ENCODE measurements around the gene ATRN.
"Not testable (repeated sequence)": the region's sequence is repeated elsewhere in the genome, so short reads cannot be mapped to it uniquely, and the experiment has no call there.

The ATRN gene

GRCh38 chr20:3521852-3522740 is 51.3 kb downstream of the ATRN start:
- DNase-seq = no peak

- not testable (repeated sequence) for DNase-seq
Measured at GRCh38 chr20:3524696-3525095, 53.9 kb downstream of the ATRN start.

GRCh38 chr20:3532089-3532615 is 61.3 kb downstream of the ATRN start:
- DNase-seq = no peak

GRCh38 chr20:3537733-3538132 is 66.9 kb downstream of the ATRN start:
- DNase-seq = not testable (repeated sequence)

- no peak for DNase-seq
Measured at GRCh38 chr20:3539311-3540107, 68.7 kb downstream of the ATRN start.

GRCh38 chr20:3541887-3542721 is 71.3 kb downstream of the ATRN start:
- DNase-seq = no peak

- DNase-seq = no peak
Measured at GRCh38 chr20:3543901-3544507, 73.2 kb downstream of the ATRN start.

GRCh38 chr20:3545401-3545925 is 74.6 kb downstream of the ATRN start:
- no peak for DNase-seq

GRCh38 chr20:3547906-3548305 is 77.1 kb downstream of the ATRN start:
- no peak for DNase-seq

GRCh38 chr20:3550837-3551236 is 80.0 kb downstream of the ATRN start:
- no peak for DNase-seq

- DNase-seq = no peak
Measured at GRCh38 chr20:3551681-3552434, 81.0 kb downstream of the ATRN start.

- no peak for DNase-seq
Measured at GRCh38 chr20:3553663-3554062, 82.8 kb downstream of the ATRN start.

- DNase-seq = no peak
Measured at GRCh38 chr20:3557237-3557785, 86.5 kb downstream of the ATRN start.

GRCh38 chr20:3559231-3559630 is 88.4 kb downstream of the ATRN start:
- no peak for DNase-seq

GRCh38 chr20:3559637-3560036 is 88.8 kb downstream of the ATRN start:
- DNase-seq = no peak

- DNase-seq = no peak
Measured at GRCh38 chr20:3560162-3560561, 89.3 kb downstream of the ATRN start.

GRCh38 chr20:3560578-3560977 is 89.8 kb downstream of the ATRN start:
- no peak for DNase-seq

GRCh38 chr20:3563133-3563532 is 92.3 kb downstream of the ATRN start:
- DNase-seq = no peak

- DNase-seq = peak; percentile 49
Measured at GRCh38 chr20:3563548-3564177, 92.8 kb downstream of the ATRN start.

GRCh38 chr20:3565851-3566250 is 95.0 kb downstream of the ATRN start:
- DNase-seq = no peak

- no peak for DNase-seq
Measured at GRCh38 chr20:3572151-3572550, 101.3 kb downstream of the ATRN start.
